C4-2B (cell line): ENCODE data around the gene CA5A.

Experiments used
- H3K27ac ChIP-seq: fragments of 450-650 bp; 2 replicates; pipeline ENCODE4 v1.5.1; 2017
- ZFX ChIP-seq: fragments of 450-650 bp; IDR thresholded peaks from 2 replicates; pipeline ENCODE4 v1.6.1; 2017
- TF ChIP-seq, protein P1 (sequence below): fragments of 450-650 bp; conservative IDR thresholded peaks from 2 replicates; pipeline ENCODE4 v1.5.1; 2017; ENCODE audit warnings: mild to moderate bottlenecking

Gene CA5A

DNA sequence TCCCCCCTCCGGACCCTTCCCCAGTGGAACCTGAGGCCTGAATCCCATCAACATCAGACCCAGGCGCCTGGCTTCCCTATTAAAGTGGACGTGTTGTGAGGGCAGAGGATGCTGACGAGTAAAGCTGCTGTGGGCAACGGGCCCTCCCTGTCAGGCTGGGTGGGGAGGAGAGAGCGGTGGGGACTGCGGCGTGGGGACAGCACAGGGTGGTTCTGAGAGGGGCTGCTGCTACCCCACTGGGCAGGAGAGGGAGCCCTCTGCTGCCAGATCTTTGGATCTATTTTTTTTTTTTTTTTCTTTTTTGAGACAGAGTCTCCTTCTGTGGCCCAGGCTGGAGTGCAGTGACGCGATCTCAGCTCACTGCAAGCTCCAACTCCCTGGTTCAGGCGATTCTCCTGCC, 5.9 kb downstream of the CA5A start:
- TF ChIP-seq, protein P1, sequence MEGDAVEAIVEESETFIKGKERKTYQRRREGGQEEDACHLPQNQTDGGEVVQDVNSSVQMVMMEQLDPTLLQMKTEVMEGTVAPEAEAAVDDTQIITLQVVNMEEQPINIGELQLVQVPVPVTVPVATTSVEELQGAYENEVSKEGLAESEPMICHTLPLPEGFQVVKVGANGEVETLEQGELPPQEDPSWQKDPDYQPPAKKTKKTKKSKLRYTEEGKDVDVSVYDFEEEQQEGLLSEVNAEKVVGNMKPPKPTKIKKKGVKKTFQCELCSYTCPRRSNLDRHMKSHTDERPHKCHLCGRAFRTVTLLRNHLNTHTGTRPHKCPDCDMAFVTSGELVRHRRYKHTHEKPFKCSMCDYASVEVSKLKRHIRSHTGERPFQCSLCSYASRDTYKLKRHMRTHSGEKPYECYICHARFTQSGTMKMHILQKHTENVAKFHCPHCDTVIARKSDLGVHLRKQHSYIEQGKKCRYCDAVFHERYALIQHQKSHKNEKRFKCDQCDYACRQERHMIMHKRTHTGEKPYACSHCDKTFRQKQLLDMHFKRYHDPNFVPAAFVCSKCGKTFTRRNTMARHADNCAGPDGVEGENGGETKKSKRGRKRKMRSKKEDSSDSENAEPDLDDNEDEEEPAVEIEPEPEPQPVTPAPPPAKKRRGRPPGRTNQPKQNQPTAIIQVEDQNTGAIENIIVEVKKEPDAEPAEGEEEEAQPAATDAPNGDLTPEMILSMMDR, result no peak; the same call in 1 of the 2 replicates
- no peak overlapping the region for H3K27ac ChIP-seq

DNA sequence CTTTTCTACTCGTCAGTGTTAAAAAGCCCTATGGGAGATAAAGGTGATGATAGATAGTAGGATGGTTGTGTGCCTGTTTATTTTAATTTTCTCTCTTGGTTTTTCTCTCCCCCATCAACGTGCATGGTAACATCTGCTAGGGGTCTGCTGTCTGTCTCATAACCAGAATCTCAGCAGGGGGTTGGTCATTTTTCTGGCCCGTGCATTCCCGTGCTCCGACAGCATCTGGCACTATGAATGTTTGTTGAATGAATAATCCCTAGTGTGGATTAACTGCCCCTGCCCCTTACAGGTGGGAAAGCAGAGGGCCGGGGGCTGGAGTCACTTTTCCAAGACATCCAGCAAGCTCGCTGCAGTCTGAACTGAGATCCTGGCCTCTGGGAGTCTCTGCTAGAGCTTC, 6.3 kb downstream of the CA5A start:
- H3K27ac ChIP-seq, result no peak overlapping the region
- TF ChIP-seq, protein P1, result no peak
- TF ChIP-seq ZFX, result no peak

DNA sequence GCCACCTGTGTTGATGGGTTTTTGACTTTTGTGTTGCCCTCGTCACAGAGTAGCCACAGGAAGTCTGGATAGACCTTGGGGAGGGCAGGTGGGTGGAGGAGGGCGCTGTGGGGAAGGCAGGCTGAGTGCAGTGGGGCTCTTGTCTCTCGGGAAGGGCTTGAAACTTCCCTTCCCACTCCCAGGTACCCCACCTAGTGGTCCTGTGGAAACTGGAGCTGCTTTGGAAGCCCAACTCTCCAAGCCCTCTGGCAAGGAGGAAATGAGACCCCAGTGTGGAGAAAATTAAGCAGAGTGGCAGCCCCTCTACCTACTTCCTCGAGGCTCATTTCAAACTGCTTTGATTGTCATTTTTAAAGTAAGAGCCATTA, 9.2 kb downstream of the CA5A start:
- no peak overlapping the region for H3K27ac ChIP-seq
- TF ChIP-seq, protein P1, result no peak
- no peak for TF ChIP-seq ZFX

DNA sequence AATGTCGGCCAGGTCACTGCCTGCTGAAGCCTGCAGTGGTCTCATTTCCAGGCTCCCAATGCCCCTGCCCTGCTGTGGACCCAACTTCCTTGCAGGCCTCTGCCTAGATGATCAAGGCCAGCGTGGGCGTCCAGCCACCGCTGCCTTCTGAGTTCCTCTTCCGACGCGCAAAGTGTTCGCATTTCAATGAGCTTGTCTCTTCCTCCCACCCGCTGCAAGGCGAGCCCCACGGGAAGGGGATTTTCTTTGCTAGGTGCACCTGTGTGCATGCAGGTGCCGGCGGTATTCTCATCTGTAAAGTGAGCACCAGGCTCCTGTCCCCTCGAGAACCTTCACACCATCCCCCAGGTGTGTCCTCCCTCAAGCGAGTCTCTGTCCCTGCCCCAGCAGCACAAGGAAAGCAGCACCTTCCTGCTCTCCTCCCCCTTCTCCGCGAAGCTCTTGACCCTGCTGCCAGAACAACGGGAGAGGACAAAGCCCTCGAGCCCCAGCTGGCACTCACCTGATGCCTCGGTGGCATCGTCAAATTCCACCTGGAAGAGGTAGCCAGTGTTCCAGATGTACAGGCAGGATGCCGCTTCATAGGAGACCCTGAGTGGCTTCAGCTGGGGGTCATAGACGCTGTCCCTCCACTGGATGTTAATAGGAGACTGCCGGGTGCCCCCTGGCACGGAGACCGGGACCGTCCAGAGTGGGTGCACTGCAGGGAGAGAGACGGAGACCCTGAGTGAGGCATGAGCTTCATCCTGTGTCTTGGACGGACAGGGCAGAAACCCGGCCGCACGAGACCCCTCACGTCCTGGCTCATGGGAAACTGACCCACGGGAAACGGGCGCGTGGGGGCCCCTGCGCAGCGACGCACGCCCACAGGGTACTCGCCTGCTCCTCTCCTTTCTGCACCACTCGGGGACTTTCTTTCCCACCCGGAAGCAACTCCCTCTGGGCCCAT, 9.8 kb downstream of the CA5A start:
- TF ChIP-seq, protein P1, result no peak
- TF ChIP-seq ZFX, result no peak
- peak overlapping the region; percentile 63; the same call in 1 of the 2 replicates for H3K27ac ChIP-seq

DNA sequence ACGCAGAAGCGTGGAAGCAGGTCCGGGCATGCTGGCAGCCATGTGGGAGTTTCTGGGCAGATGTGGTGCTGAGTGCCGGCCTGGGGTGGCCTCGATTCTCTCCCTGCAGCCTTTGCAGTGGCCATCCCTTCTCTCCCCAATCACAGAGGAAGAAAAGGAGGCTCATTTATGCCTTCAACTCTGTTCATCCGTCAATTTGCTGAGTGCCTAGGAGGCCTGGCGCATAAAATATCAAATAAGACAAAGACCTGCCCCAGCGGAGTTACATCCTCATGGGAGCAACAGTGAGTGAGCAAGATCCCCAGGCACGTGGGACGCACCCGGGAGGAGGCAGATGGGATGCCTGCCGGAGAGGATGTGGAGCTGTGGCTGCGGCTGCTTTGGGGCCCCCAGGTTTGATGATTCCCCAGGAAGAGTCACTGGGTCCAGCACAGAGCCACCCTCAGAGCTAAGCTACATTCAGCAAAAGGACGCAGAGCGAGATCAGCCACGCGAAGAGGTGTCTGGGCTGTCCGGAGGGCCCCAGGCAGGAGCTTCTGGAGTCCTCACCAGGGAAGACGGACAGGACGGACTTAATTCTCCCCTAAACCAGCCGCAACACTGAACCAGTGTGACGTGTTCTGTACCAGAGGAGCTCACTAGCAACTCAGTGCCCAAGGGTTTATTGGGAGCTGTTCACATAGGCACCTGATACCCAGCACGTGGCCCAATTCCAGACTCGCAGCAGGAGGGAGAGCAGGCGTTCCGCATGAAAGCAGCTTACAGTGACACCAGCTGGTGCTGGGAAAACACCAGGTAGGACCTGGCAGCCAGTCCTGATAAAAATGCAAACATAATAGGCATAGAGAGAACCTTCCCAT, 11.3 kb downstream of the CA5A start:
- TF ChIP-seq ZFX, result no peak
- TF ChIP-seq, protein P1, result no peak
- H3K27ac ChIP-seq, result peak overlapping the region; percentile 63

DNA sequence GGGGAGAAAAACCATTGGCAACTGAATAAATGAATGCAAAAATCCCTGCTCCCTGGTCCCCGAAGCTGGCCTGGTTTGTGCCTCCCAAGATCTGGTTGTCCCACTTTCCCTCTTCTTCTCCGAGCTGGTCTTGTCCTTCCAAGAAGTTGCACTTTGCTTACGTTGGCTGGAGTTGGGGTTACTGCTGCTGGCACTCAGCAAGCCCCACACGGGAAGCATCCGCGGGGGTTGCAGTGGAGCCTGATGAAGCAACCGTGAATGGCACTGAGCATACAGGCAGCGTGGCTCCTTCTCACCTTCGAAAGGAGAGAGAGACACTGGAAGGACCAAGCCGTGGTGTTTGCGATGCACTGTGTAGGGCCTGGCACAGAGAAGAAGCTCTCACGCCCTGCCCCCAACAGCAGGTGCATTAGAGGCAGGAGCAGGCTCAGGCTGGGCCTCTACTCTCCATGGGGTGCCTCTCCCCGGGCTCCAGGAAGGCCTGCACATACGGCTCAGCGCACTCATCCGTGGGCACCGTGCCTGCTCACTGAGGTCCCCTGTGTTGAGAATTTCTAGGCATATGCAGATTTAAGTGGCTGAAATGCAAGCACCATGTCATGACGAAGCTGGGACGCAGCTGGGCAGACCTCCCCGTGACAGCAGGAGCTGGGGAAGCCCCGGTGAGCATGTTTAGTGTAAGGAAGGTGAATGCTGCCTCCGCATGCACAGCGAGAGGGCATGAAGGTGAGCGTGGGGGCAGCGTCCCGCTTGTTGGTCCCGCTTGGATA, 12.1 kb downstream of the CA5A start:
- TF ChIP-seq, protein P1, result no peak
- no peak for TF ChIP-seq ZFX
- peak overlapping the region; percentile 63 for H3K27ac ChIP-seq
